ENCODE measurements around the gene PPIP5K1. TPM values are rescaled to one million over a fixed set of nuclear protein-coding genes. Genes with fewer than 3 reads are reported as not detected.
"Not testable (repeated sequence)": the region's sequence is repeated elsewhere in the genome, so short reads cannot be mapped to it uniquely, and the experiment has no call there.

Gene PPIP5K1
- total and polyA plus RNA-seq, 2 donors from 2014 or later: 7.7 to 64.6 TPM

DNA sequence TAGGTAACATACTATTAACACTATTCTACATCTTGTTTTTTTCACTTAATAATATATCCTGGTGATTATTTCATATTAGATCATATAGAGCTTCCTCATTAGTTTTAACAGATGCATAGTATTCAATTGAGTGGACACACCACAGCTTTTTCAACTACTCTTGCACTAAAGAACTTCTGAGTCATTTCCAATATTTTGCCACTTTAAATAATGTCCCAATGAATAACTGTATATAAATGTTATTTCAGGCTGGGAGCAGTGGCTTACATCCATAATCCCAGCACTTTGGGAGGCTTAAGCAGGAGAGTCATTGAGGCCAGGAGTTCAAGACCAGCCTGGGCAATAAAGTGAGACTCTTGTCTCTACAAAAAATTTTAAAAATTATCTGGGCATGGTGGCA, 45.7 kb downstream of the PPIP5K1 start:
- no peaks in the 10 kb centered on the region for H3K4me1 ChIP-seq (ENCODE audit: control insufficient read depth in 2 of 3, insufficient read depth in 2 of 3, low read depth in 1 of 3, low read length in 3 of 3)
- H3K27ac ChIP-seq (ENCODE audit: low read depth in 2 of 2, low read length in 2 of 2): no peak overlapping the region
- no peak overlapping the region for H3K4me3 ChIP-seq (ENCODE audit: low read length in 3 of 3)
- DNase-seq: no peak
- H3K27me3 ChIP-seq (ENCODE audit: control insufficient read depth, insufficient read depth, low read length): no peaks in the 10 kb centered on the region
- no peak overlapping the region for H3K9ac ChIP-seq (ENCODE audit: low read length in 3 of 3)
- H3K36me3 ChIP-seq (ENCODE audit: control insufficient read depth in 2 of 3, insufficient read depth in 3 of 3, low read length in 3 of 3): no peaks in the 10 kb centered on the region
- TF ChIP-seq CTCF (IDR thresholded peaks at IDR 0.05; ENCODE audit: borderline replicate concordance, extremely low read depth, insufficient read depth): no peak
- no peaks in the 10 kb centered on the region for H3K9me3 ChIP-seq (ENCODE audit: control insufficient read depth in 2 of 3, insufficient read depth in 1 of 3, low read length in 3 of 3)
- FAIRE-seq: no peak
- intact Hi-C loops (cut with DNase I): no loop called here

- no peak for TF ChIP-seq CTCF (IDR thresholded peaks at IDR 0.05; ENCODE audit: borderline replicate concordance, extremely low read depth, insufficient read depth)
- Histone ChIP-seq H3K4me3 (ENCODE audit: low read length in 3 of 3) (no peak overlapping the region), H3K27me3 (ENCODE audit: control insufficient read depth, insufficient read depth, low read length) (no peaks in the 10 kb centered on the region), H3K4me1 (ENCODE audit: control insufficient read depth in 2 of 3, insufficient read depth in 2 of 3, low read depth in 1 of 3, low read length in 3 of 3) (no peaks in the 10 kb centered on the region), H3K9ac (ENCODE audit: low read length in 3 of 3) (no peak overlapping the region), H3K36me3 (ENCODE audit: control insufficient read depth in 2 of 3, insufficient read depth in 3 of 3, low read length in 3 of 3) (no peaks in the 10 kb centered on the region), H3K27ac (ENCODE audit: low read depth in 2 of 2, low read length in 2 of 2) (no peak overlapping the region), H3K9me3 (ENCODE audit: control insufficient read depth in 2 of 3, insufficient read depth in 1 of 3, low read length in 3 of 3) (no peaks in the 10 kb centered on the region)
- no peak for FAIRE-seq
- DNase-seq: no peak
- intact Hi-C loops (cut with DNase I): no loop called here
Observed at GRCh38 chr15:43541785-43542184, 48.2 kb downstream of the PPIP5K1 start.

GRCh38 chr15:43538091-43538490, 51.9 kb downstream of the PPIP5K1 start:
- H3K36me3 ChIP-seq (ENCODE audit: control insufficient read depth in 2 of 3, insufficient read depth in 3 of 3, low read length in 3 of 3): peaks cover 0 to 2% (median 0%) of the 10 kb centered on the region in 3 donors
- no peak for TF ChIP-seq CTCF (IDR thresholded peaks at IDR 0.05; ENCODE audit: borderline replicate concordance, extremely low read depth, insufficient read depth)
- FAIRE-seq: no peak

DNA sequence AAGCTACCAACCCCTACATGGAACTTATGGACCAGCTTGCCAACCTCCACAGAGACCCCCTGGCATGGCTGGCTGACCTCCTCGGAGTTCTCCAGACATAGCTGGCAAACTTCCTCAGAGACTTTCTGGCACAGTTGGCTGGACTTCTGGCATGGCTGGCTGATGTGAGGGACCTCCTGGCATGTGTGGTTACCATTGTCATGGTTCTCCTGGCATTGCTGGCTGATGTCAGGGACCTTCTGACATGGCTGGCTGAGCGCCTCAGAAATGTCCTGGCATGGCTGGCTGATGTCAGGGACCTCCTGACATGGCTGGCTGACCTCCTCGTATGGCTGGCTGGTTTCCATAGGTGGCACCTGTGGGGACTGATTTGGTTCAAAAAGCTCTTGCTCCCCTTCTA, 55.1 kb downstream of the PPIP5K1 start:
- no peak overlapping the region for H3K27ac ChIP-seq (ENCODE audit: low read depth in 2 of 2, low read length in 2 of 2)
- TF ChIP-seq CTCF (IDR thresholded peaks at IDR 0.05; ENCODE audit: borderline replicate concordance, extremely low read depth, insufficient read depth): no peak
- peaks cover 0 to 2% (median 0%) of the 10 kb centered on the region in 3 donors for H3K36me3 ChIP-seq (ENCODE audit: control insufficient read depth in 2 of 3, insufficient read depth in 3 of 3, low read length in 3 of 3)
- H3K9me3 ChIP-seq (ENCODE audit: control insufficient read depth in 2 of 3, insufficient read depth in 1 of 3, low read length in 3 of 3): no peaks in the 10 kb centered on the region
- DNase-seq (no peak), FAIRE-seq (no peak)
- H3K27me3 ChIP-seq (ENCODE audit: control insufficient read depth, insufficient read depth, low read length): no peaks in the 10 kb centered on the region
- H3K4me1 ChIP-seq (ENCODE audit: control insufficient read depth in 2 of 3, insufficient read depth in 2 of 3, low read depth in 1 of 3, low read length in 3 of 3): no peaks in the 10 kb centered on the region
- H3K9ac ChIP-seq (ENCODE audit: low read length in 3 of 3): no peak overlapping the region
- no peak overlapping the region for H3K4me3 ChIP-seq (ENCODE audit: low read length in 3 of 3)
- intact Hi-C loops (cut with DNase I): no loop called here

More at GRCh38 chr15:43538091-43538490, 51.9 kb downstream of the PPIP5K1 start:
- H3K27me3 ChIP-seq (ENCODE audit: control insufficient read depth, insufficient read depth, low read length): no peaks in the 10 kb centered on the region
- intact Hi-C loops (cut with DNase I): no loop called here
- no peak for DNase-seq
- no peaks in the 10 kb centered on the region for H3K9me3 ChIP-seq (ENCODE audit: control insufficient read depth in 2 of 3, insufficient read depth in 1 of 3, low read length in 3 of 3)
- H3K4me1 ChIP-seq (ENCODE audit: control insufficient read depth in 2 of 3, insufficient read depth in 2 of 3, low read depth in 1 of 3, low read length in 3 of 3): no peaks in the 10 kb centered on the region
- H3K27ac ChIP-seq (ENCODE audit: low read depth in 2 of 2, low read length in 2 of 2): no peak overlapping the region
- no peak overlapping the region for H3K9ac ChIP-seq (ENCODE audit: low read length in 3 of 3)
- no peak overlapping the region for H3K4me3 ChIP-seq (ENCODE audit: low read length in 3 of 3)

DNA sequence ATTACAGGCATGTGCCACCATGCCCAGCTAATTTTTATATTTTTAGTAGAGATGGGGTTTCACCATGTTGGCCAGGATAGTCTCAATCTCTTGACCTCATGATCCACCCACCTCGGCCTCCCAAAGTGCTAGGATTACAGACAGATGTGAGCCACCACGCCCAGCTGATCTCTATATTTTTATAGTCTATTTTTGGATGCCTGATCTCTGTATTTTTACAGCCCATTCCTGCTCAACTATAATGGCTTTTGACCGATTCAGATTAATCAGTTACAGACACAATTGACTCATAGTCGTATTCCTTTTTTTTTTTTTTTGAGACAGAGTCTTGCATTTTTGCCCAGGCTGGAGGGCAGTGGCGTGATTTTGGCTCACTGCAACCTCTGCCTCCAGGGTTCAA, 57.2 kb downstream of the PPIP5K1 start:
- H3K9ac ChIP-seq (ENCODE audit: low read length in 3 of 3); H3K27ac ChIP-seq (ENCODE audit: low read depth in 2 of 2, low read length in 2 of 2); DNase-seq; H3K9me3 ChIP-seq (ENCODE audit: control insufficient read depth in 2 of 3, insufficient read depth in 1 of 3, low read length in 3 of 3); H3K27me3 ChIP-seq (ENCODE audit: control insufficient read depth, insufficient read depth, low read length); FAIRE-seq; H3K4me1 ChIP-seq (ENCODE audit: control insufficient read depth in 2 of 3, insufficient read depth in 2 of 3, low read depth in 1 of 3, low read length in 3 of 3); intact Hi-C loops (cut with DNase I); H3K4me3 ChIP-seq (ENCODE audit: low read length in 3 of 3); H3K36me3 ChIP-seq (ENCODE audit: control insufficient read depth in 2 of 3, insufficient read depth in 3 of 3, low read length in 3 of 3): not testable (repeated sequence)
